NCI-H1417 (cell line): Measurements from ENCODE around the gene SHC3.

Experiments used
- DNase-seq, 3 experiments: peaks; one replicate each; lab custom pipeline; 2025; lab: John Stamatoyannopoulos, UW

SHC3 gene

DNA sequence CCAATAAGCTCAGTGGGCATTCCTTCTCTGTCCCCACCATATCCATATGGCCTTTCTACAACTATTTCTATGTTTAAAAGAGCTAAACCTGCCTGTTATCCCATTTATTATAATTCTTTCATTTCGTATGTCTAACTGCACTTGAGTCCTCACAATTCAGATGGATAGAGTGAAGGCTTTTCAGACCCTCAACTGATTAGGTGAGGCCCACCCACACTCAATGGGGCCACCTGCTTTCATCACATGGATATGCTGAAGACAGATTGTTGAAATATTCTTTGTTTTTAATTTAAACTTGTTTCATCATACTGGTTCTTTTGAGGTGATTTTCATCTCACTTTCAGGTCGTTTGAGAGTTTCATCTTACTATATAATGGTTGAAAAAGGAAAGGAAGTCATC is 193.0 kb downstream of the SHC3 start:
- DNase-seq, result no peak

DNA sequence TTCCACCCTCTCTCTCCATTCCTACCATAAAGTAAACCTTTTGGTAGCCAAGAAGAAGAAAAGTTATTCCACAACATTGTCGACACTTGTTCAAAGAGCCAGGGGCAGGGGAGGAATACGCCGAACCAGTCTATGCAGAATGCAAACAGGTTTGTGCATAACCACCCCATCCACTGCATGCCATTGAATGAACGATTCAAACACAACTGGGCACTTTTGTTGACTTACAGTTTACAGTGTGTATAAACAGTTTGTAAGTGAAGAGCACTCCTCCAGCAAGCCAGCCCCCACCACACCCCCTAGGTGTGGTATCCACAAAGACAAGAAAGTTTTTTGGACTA is 194.1 kb downstream of the SHC3 start:
- DNase-seq, result no peak

DNA sequence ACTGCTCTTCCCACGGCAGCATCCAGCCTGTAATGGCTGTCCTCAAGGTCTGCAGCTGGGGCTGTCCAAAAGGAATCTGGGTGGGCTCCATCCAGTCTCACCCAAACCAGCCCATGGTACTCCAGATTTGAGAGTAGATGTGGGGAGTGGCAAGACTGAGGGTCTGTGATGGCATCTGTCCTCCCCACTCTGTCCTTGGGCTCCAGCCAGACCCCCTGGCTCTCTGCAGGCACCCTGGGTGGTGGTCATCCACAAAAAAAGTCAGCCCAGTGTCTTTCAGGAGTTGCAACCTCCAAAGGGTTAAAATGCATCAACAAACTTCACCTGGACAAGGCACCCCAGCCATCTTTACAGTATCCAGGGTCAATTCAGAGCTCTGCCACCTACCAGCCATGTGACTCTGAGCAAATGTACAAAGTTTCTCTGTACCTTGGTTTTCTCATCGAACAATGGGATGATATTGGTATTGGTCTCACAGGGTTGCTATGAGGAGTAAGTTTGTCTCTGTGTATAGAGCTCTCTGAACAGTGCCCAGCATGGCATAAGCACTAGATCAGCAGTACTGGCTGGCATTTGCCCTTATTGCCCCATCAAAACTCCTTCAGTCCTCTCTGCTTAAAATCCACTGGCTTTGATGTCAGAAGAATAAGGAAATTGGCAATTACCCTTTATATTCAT is 194.6 kb downstream of the SHC3 start:
- no peak for DNase-seq

DNA sequence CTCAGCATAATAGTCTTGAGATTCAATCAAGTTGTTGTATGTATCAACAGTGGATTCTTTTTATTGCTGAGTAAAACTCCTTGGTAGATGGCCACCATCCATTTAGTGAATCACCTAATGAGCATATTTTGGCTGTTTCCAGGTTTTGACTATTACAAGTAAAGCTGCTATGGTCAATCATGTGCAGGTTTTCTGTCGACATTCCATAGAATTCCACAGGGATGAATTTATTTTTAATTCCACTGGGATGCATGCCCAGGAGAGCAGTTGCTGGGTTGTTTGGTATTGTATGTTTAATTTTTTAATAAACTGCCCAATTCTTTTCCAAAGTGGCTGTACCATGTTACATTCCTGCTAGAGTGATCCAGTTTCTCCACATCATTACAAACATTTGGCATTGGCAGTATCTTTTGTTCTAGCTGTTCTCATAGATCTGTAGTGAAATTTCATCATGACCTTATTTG is 197.8 kb downstream of the SHC3 start:
- no peak for DNase-seq

DNA sequence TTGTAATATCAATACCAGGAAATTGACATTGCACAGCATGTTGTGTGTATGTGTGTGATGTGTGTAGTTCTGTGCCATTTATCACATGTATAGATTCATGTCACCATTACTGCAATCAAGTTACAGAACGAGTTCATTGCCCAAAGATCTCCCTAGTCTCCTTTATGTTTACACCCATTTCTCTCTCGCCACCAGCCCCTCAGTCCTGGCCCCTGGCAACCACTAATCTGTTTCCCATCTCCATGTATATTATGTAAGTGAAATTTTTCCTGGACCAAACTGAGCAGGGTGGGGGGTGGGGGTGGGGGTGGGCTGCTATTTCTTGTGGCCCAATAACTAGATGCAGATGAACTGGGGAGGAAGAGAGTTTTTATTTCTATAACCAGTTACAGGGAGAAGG is 198.8 kb downstream of the SHC3 start:
- DNase-seq, result no peak

DNA sequence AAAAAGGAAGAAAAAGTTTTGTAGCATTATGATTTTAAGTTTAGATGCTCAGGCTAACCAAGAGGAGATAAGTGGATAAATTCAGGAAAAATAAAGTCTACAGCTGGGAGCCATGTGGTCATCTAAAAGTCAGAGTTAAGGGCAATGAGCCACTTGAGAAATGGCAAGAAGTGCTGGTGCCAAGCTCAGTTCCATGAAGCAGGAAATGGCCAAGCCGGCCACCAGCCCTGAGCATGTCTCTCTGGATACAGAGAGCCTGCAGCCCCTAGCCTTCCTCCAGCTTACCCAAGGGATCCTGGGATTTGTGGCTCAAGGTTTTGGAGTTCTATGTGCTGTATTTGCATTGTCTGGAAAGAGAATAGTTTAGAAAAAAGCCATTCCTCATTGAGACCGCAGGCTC is 199.6 kb downstream of the SHC3 start:
- DNase-seq, result no peak

DNA sequence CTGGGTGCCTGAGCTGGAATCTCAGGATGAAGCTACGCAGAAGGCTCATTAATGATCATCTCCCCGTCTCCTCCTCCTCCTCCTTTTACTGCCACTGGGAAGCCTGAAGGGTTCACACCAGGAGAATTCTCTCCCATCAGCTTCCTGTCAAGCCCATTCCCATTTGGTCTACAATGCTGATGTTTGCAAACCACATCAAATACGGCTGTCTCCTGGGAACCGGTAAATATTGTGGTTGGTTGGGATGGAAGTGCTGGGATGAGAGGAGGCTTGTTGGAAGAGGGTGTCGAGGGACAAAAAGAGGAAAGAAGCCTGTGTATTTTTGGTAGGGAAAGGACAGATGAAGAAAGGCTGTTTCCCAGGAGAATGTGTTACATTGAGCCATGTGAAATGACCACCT is 200.6 kb downstream of the SHC3 start:
- DNase-seq, result no peak

DNA sequence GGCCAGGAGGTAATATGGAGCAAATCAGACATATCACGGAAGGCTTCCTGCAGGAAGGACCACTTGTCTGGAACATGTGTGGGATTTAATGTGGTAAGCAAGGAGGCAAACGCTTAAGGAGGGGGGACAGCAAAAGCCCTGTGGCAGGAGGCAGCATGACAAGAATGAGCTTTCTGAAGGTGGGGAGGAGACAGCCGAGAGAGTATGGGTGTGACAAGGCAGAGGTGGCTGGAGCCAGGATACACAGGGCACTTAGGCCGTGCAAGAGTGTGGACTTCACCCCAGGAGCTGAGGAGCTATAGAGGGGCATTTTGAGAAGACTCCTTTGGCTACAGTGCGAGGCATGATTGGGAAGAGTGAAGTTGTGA is 201.7 kb downstream of the SHC3 start:
- DNase-seq, result no peak

DNA sequence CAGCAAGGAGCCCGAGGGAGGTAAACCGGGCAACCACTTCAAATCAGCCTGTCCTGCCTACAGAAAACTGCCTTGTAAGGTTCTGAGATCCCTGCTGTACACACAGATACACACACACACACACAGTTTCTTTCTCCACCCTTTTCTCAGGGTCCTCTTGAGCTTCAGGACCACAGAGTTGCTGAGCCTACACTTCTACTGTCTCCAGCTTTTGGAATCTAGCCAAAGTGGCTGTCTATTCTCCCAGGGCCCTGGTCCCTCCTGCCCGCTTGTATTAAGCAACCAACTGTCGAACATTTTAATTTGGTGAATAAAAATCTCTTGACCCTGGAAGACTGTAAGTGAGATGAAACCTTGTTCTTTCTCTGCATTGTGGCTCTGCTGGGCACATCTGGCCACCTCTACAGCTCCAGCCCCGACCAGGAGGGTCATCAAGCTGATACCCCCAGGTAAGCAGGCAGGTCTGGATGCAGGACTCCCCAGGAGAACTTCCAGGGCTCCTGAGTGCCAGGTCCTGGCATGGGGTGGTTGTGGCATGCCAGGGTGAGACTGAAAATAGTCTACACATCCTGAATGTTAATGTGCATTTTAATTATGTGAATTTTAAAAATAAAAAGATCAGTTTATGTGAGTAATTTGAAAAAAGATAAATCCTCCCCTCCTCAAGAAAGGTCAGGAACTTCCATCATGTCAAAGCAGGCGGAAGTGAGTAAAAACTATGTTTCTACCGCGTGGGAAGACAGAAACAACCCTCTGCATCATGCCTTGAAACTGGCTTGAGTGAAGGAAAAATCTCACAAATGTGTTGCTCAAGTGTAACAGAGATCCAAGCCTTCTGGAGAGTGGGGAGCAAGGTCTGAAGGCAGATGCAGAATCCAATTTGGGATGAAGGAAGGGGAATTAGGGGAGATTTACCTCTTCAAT is 202.4 kb downstream of the SHC3 start:
- DNase-seq, result no peak

DNA sequence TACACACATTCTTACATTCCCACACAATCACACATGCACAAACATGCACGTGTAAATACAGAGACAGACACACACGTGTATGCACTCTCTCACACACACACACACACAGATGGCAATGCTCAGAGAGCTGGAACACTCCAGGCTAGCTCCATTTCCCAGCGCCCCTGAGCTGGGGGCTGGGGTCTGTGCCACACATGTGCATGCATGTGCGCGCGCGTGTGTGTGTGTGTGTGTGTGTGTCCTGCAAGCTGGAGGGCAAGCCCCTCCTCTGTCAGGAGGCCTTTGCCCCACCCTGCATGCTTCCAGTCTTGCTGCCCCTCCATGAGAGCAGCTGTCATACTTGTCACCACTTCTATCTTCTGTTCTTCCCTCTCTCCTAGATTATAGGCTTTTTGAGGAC is 204.0 kb downstream of the SHC3 start:
- DNase-seq, result no peak

DNA sequence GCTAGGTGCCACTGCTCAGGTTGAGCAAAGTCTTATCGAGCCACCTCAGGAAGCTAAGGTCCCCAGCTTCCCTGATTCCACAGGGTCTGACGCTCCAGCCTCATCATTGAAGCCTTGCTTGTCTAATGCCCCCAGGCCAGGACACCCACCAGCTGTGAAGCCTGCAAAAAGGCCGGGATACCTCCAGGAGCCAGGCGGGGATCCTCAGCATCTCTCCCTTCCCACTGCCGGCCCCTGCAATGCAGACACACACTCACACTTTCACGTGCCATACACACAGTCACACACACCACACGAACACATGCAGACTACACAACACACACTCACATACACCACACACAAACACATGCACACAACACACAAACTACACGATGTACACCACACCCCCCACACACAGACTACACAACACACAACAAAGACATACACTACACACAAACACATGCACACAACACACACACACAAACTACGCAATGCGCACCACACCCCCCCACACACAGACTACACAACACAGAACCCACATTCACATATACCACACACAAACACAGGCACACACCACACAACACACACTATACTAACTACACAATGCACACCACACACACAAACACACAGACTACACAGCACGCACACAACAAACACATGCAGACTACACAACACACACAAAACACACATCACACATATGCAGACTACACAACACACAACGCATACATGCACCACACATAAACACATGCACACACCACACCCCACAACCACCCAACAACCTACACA is 205.2 kb downstream of the SHC3 start:
- DNase-seq, result no peak

DNA sequence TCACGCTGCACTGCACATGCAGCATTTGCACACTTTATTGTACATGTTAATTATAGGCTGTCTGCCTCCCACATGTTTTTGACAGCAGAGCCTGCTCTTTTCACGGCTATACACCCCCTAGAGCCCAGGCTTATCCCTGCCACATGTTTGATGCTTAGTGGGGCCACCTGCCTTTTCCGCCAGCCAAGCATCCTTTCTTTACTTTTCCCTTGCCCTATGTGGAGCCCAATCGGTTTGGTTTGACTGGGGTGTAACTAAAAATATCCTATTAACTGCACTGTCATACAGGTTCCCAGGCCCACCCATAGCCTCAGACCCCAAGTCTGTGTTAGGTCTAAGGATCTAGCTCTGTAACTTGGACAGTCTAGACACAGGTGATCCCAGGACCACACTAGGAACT is 206.2 kb downstream of the SHC3 start:
- no peak for DNase-seq

DNA sequence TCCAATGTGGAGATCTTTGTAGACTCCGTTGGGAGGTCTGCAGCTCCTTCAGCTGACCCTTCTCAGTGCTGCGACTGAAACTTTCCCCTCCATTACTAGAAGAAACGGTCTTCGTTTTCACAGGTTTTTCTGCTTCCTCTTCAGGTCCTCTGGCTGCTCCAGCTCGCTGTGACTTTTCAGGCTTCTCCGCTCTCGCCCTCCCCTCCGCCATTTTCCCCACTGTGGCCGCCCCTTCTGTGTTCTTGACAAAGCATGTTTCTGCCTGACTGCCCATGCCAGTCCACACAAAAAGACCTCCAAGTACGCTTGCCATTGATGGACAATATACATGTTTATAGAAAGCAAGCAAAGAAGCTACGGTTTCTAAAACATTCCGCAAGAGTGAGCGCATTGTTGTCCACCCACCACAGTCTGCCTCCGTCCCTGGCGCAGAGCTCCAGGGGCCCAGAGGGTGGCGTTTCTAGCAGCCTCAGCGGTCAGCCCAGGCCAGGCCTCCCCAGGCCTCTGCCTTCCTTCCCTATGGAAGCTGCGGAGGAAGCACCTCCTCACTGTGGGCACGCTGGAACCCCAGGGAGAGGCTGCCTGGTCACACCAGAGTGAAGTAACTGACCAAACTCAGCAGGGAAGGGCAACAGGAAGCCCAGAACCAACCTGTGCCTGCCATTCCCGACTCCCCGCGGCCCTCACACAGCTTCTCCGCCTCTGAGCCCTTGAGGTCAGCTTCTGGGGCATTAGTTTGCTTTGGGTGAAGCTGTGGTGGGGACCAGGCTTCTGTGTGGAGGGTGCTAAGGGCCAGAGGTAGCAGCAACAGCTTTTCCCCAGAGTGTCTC is 207.3 kb downstream of the SHC3 start:
- DNase-seq, result no peak

DNA sequence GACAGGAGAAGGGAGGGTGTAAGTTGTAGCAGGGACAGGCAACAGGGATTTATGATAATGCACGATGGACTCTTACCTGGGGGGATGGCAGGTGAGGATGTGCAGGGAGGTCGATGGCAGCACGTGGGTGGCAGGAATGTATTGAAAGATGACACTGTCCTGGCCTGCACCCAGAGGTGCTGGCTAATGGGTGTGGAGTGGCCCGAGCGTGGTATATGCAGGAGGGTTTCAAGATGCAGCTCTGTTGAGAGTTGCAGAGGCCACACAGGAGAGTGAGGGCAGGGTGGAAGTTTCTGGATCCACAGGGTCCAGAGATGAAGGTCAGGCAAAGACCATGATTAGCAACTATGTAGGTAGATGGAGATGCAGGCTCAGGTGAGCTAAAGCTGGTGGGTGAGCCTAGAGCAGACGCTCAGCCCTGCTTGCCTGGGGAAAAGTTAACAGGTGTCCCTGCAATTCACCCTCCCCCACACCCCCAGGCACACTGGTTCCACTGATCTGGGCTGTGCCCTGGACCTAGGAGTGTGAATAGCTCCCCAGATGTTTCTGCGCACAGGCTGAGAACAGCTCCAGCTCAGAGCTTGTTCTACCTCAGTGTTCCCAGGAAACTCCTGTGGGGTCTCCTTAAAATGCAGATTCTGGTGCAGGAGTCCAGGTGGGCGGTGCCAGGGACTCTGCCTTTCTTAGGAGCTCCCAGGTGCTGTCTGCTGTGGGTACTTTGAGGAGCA is 208.8 kb downstream of the SHC3 start:
- no peak for DNase-seq

DNA sequence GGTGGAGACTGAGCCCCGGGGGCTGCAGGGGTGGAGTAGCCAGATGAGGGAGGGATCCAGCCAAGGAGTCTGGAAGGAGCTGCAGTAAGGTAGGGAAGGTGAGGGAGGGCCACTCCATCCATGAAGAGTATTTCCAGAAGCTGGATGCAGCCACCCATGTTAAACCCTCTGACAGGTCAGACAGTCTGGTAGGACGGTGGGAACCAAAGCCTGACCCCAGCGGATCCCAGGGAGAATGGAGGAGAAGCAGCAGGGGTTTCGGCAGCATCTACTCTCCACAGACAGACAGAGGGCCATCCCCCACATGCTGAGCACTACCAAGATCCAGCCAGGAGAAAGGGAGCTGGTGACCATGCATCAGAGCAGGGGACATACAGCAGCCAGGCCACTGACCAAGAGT is 209.8 kb downstream of the SHC3 start:
- DNase-seq, result no peak

DNA sequence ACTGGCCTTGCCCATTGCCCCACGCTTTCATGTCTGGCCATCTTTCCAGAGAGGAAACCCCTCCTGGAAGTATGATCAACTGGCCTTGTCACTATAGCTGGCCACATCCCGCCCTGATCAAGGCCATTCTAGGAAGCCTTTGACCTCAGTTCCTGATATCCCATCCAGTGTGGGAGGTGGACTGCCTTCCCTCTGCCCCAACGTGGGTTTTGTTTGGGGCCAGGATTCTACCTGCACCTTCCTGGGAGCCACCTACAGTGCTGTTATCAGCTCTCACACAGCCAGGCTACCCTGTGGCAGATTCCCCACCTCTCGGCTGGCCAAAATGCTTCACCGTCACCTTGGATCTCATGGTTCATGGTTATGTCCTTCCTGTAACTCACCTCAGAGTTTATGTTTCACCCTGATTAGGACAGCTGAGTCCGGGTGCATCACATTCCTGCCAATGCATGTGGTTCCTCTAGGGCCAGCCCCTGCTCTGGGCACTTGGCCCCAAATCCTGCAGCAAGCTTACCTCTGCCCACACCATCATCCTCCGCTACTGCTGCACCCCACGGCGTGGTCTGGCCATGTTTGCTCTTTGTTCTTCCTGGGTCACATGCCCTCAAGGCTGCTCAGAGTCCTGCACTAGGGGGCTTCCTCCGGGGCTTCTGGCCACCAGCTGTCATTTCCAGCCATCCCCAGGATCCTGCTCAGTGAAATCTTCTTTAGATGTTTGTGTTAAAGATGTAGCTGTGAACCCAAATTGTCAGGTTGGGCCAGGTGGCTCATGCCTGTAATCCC is 211.5 kb downstream of the SHC3 start:
- DNase-seq, result no peak

DNA sequence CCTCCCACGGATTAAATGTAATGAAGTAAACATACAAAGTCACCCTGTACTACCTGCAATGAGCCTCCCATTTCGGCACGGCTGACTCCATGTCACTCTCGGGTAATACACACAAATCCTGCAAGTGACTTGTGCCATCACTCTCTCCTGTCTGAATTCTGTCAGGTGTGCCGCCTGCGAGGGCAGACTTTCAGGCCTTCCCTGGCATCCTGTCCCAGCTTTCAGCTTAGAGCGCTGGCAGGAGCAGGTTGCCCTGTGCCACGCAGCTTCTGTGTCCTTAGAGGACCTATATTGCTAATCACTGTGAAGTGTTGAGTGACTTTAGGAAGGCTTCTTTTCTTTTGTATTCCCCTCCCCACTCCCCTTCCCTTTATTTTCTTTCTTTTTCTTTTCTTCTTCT is 213.1 kb downstream of the SHC3 start:
- no peak for DNase-seq

DNA sequence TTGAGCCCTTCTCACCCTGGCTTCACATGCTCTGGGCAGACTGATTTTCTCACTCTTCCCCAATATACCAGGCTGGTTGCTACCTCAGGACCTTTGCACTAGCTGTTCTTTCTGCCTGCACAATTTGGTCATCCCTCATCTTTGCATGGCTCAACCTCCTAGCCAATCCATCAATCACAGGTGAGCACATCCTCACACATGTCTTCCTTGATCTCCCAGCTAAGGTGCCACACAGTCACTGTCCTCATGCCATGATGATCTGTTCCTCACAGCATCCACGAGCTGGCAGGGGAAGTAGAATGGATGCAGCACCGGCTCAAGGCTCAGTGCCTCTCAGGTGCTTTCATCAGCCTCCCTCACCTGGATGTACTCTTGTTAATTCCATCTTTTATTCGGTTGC is 218.0 kb downstream of the SHC3 start:
- no peak for DNase-seq

DNA sequence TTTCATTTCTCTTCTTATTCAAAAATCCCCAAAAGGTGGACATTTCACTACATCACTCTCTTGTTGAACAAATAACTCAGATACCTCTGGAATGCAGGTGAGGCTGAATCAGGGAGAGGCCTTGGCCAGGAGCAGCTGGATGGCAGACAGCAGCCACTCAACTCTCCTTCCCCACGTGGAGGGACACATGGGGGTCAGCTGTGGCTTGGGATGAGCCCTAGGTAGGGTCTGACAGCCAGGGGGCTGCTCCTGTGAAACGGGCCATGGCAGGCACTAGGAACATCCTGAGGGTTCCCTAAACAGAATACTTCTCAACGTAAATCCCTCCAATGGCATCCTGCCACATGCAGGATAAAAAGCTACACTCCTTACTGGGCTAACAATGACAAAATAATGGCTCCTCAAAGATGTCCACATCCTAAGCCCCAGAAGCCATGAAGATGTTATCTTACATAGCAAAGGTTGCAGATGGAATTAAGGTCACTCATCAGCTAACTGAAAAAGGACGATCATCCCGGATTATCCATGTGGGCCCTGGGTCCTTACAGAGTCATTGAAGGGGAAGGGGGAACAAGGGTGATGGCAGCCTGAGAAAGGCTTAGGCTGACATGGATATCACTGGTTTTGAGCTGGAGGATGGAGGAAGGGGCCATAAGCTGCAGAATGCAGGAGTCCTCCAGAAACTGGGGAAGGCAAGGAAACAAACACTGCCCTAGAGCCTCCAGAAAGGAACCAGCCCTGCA is 218.7 kb downstream of the SHC3 start:
- no peak for DNase-seq

DNA sequence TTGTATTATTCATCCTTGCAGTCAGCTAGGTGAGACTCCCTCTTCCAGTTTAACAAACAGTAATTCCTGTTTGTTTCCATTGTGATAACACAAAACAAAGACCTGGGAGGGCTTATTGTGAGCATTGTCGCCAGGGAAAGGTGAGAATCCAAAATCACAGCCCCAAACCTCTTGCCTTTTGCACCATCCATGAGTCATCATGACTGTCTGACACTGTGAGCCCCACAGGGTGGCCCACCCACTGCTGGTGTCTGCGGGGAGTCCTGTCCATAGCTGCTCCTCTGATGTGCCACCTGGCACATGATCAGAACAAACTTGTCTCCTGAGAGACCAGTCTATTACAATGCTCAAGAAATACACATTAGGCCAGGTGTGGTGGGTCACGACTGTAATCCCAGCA is 221.1 kb downstream of the SHC3 start:
- DNase-seq, result no peak
